ENCODE results near the gene PTPRB.

GRCh38 chr12:70635755-70636154 lies 1.5 kb downstream of the PTPRB start:
- no peak for TF ChIP-seq CTCF (conservative IDR thresholded peaks at IDR 0.05; ENCODE audit: low read depth, low read length)
- TF ChIP-seq CEBPB (IDR thresholded peaks at IDR 0.05; ENCODE audit: low read depth, low read length), result no peak
- TF ChIP-seq RAD21 (IDR thresholded peaks at IDR 0.05; ENCODE audit: low read length), result no peak
- TF ChIP-seq USF2 (IDR thresholded peaks at IDR 0.05; ENCODE audit: low read depth, low read length), result no peak
- TF ChIP-seq POLR2A (IDR thresholded peaks at IDR 0.05; ENCODE audit: low read depth, low read length), result no peak
- no peak for TF ChIP-seq MAFK (IDR thresholded peaks at IDR 0.05; ENCODE audit: low read depth, low read length)
